HEK293 (cell line): ENCODE measurements around the gene GOLGA8B.
"Not testable (repeated sequence)": the region's sequence is repeated elsewhere in the genome, so short reads cannot be mapped to it uniquely, and the experiment has no call there.

Experiments
- CTCF ChIA-PET: fragments of 350-600 bp; formaldehyde crosslinking; extraction: SDS; loops from one replicate; lab custom pipeline; 2021; ENCODE audit warnings: antibody characterized with exemption; lab: Yijun Ruan, JAX
- POLR2A ChIA-PET: fragments of 300-600 bp; formaldehyde crosslinking; extraction: SDS; loops from one replicate; lab custom pipeline; 2020; ENCODE audit warnings: antibody characterized with exemption, inconsistent platforms; lab: Yijun Ruan, JAX
- H3K27ac ChIP-seq: fragments of 200-500 bp; sonication (Bioruptor generic); 2 replicates; pipeline ENCODE4 v1.5.1; 2014; ENCODE audit warnings: low read depth, low read length, control low read depth, inconsistent platforms; ENCODE audit errors: extremely low read depth
- H3K36me3 ChIP-seq, 2 experiments: fragments of 200-500 bp in 1 of 2; sonication (Bioruptor generic) in 1 of 2; 1 replicate in 1 of 2; 2 replicates in 1 of 2; pipeline ENCODE4 v1.5.1; 2014 to 2017; ENCODE audit warnings: inconsistent platforms in 2 of 2, low read length in 2 of 2; ENCODE audit not compliant: control insufficient read depth in 2 of 2, insufficient read depth in 1 of 2
- H3K4me1 ChIP-seq: fragments of 200-500 bp; sonication (Bioruptor generic); 2 replicates; pipeline ENCODE4 v1.5.1; 2014; ENCODE audit warnings: mild to moderate bottlenecking, low read length, inconsistent platforms; ENCODE audit not compliant: control insufficient read depth, insufficient read depth
- H3K4me3 ChIP-seq: 2 replicates; pipeline ENCODE4 v1.5.1; 2011; ENCODE audit warnings: low read depth, mild to moderate bottlenecking, control low read depth, low read length, moderate library complexity
- H3K9me3 ChIP-seq: fragments of 200-500 bp; sonication (Bioruptor generic); 2 replicates; pipeline ENCODE4 v1.5.1; 2014; ENCODE audit warnings: low read depth, low read length, inconsistent platforms; ENCODE audit not compliant: control insufficient read depth, insufficient read depth
- EGR2 ChIP-seq: fragments of 450-650 bp; formaldehyde crosslinking; IDR thresholded peaks from 2 replicates; pipeline ENCODE4 v1.5.1; 2016; ENCODE audit warnings: low read depth, missing biosample characterization, missing genetic modification characterization
- KLF1 ChIP-seq: fragments of 450-650 bp; formaldehyde crosslinking; IDR thresholded peaks from 2 replicates; pipeline ENCODE4 v1.5.1; 2016; ENCODE audit warnings: missing biosample characterization, missing genetic modification characterization
- PRDM1 ChIP-seq: fragments of 450-650 bp; formaldehyde crosslinking; IDR thresholded peaks from 2 replicates; pipeline ENCODE4; 2016; ENCODE audit warnings: missing biosample characterization, missing genetic modification characterization
- RBAK ChIP-seq: fragments of 450-650 bp; formaldehyde crosslinking; IDR thresholded peaks from 2 replicates; pipeline ENCODE4 v1.5.1; 2016; ENCODE audit warnings: missing biosample characterization, missing genetic modification characterization
- SCRT2 ChIP-seq: fragments of 450-650 bp; formaldehyde crosslinking; IDR thresholded peaks from 2 replicates; pipeline ENCODE4 v1.5.1; 2016; ENCODE audit warnings: missing biosample characterization, missing genetic modification characterization
- ZBTB7A ChIP-seq: fragments of 450-650 bp; formaldehyde crosslinking; IDR thresholded peaks from 2 replicates; pipeline ENCODE4 v1.5.1; 2016; ENCODE audit warnings: low read depth, missing biosample characterization, missing genetic modification characterization
- ZFP3 ChIP-seq: fragments of 450-650 bp; formaldehyde crosslinking; IDR thresholded peaks from 2 replicates; pipeline ENCODE4 v1.5.1; 2016; ENCODE audit warnings: low read depth, missing biosample characterization, missing genetic modification characterization
- ZNF169 ChIP-seq: fragments of 450-650 bp; formaldehyde crosslinking; IDR thresholded peaks from 2 replicates; pipeline ENCODE4 v1.5.1; 2016; ENCODE audit warnings: missing biosample characterization, missing genetic modification characterization
- ZNF26 ChIP-seq: fragments of 450-650 bp; formaldehyde crosslinking; IDR thresholded peaks from 2 replicates; pipeline ENCODE4 v1.5.1; 2016; ENCODE audit warnings: missing biosample characterization, missing genetic modification characterization
- ZNF362 ChIP-seq: fragments of 450-650 bp; formaldehyde crosslinking; IDR thresholded peaks from 2 replicates; pipeline ENCODE4 v1.5.1; 2016; ENCODE audit warnings: missing biosample characterization, missing genetic modification characterization
- ZNF596 ChIP-seq: fragments of 450-650 bp; IDR thresholded peaks from 2 replicates; pipeline ENCODE4 v1.5.0; 2018; ENCODE audit warnings: missing biosample characterization, mild to moderate bottlenecking, missing genetic modification characterization, moderate library complexity
- ZNF600 ChIP-seq: fragments of 450-650 bp; formaldehyde crosslinking; IDR thresholded peaks from 2 replicates; pipeline ENCODE4 v1.5.1; 2016; ENCODE audit warnings: missing biosample characterization, missing genetic modification characterization
- ZNF629 ChIP-seq: fragments of 450-650 bp; formaldehyde crosslinking; IDR thresholded peaks from 2 replicates; pipeline ENCODE4 v1.5.1; 2017; ENCODE audit warnings: missing biosample characterization, missing genetic modification characterization
- ZNF664 ChIP-seq: fragments of 450-650 bp; formaldehyde crosslinking; IDR thresholded peaks from 2 replicates; pipeline ENCODE4 v1.5.1; 2016; ENCODE audit warnings: missing biosample characterization, missing genetic modification characterization
- ZNF837 ChIP-seq: fragments of 450-650 bp; formaldehyde crosslinking; IDR thresholded peaks from 2 replicates; pipeline ENCODE4 v1.5.1; 2016; ENCODE audit warnings: missing biosample characterization, missing genetic modification characterization
- TF ChIP-seq, protein P1 (sequence below): fragments of 450-650 bp; formaldehyde crosslinking; IDR thresholded peaks from 2 replicates; pipeline ENCODE4 v1.5.1; 2016; ENCODE audit warnings: missing biosample characterization, missing genetic modification characterization
- TF ChIP-seq, protein P2 (sequence below): fragments of 450-650 bp; formaldehyde crosslinking; IDR thresholded peaks from 2 replicates; pipeline ENCODE4 v1.5.1; 2016; ENCODE audit warnings: missing biosample characterization, missing genetic modification characterization

Gene GOLGA8B

GRCh38 chr15:34582461-34583371 lies 735 bp downstream of the GOLGA8B start (continued):
- TF ChIP-seq, protein P1, sequence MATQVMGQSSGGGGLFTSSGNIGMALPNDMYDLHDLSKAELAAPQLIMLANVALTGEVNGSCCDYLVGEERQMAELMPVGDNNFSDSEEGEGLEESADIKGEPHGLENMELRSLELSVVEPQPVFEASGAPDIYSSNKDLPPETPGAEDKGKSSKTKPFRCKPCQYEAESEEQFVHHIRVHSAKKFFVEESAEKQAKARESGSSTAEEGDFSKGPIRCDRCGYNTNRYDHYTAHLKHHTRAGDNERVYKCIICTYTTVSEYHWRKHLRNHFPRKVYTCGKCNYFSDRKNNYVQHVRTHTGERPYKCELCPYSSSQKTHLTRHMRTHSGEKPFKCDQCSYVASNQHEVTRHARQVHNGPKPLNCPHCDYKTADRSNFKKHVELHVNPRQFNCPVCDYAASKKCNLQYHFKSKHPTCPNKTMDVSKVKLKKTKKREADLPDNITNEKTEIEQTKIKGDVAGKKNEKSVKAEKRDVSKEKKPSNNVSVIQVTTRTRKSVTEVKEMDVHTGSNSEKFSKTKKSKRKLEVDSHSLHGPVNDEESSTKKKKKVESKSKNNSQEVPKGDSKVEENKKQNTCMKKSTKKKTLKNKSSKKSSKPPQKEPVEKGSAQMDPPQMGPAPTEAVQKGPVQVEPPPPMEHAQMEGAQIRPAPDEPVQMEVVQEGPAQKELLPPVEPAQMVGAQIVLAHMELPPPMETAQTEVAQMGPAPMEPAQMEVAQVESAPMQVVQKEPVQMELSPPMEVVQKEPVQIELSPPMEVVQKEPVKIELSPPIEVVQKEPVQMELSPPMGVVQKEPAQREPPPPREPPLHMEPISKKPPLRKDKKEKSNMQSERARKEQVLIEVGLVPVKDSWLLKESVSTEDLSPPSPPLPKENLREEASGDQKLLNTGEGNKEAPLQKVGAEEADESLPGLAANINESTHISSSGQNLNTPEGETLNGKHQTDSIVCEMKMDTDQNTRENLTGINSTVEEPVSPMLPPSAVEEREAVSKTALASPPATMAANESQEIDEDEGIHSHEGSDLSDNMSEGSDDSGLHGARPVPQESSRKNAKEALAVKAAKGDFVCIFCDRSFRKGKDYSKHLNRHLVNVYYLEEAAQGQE (tag by site-specific recombination) = no peak
- TF ChIP-seq ZNF26 (tag by site-specific recombination) (no peak), KLF1 (tag by site-specific recombination) (no peak), ZBTB7A (tag by site-specific recombination) (no peak), ZNF664 (tag by site-specific recombination) (no peak), ZNF837 (tag by site-specific recombination) (no peak), ZNF629 (no peak), ZFP3 (tag by site-specific recombination) (no peak)
- TF ChIP-seq, protein P2, sequence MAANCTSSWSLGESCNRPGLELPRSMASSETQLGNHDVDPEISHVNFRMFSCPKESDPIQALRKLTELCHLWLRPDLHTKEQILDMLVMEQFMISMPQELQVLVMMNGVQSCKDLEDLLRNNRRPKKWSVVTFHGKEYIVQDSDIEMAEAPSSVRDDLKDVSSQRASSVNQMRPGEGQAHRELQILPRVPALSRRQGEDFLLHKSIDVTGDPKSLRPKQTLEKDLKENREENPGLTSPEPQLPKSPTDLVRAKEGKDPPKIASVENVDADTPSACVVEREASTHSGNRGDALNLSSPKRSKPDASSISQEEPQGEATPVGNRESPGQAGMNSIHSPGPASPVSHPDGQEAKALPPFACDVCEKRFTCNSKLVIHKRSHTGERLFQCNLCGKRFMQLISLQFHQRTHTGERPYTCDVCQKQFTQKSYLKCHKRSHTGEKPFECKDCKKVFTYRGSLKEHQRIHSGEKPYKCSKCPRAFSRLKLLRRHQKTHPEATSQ (tag by site-specific recombination) = no peak

DNA sequence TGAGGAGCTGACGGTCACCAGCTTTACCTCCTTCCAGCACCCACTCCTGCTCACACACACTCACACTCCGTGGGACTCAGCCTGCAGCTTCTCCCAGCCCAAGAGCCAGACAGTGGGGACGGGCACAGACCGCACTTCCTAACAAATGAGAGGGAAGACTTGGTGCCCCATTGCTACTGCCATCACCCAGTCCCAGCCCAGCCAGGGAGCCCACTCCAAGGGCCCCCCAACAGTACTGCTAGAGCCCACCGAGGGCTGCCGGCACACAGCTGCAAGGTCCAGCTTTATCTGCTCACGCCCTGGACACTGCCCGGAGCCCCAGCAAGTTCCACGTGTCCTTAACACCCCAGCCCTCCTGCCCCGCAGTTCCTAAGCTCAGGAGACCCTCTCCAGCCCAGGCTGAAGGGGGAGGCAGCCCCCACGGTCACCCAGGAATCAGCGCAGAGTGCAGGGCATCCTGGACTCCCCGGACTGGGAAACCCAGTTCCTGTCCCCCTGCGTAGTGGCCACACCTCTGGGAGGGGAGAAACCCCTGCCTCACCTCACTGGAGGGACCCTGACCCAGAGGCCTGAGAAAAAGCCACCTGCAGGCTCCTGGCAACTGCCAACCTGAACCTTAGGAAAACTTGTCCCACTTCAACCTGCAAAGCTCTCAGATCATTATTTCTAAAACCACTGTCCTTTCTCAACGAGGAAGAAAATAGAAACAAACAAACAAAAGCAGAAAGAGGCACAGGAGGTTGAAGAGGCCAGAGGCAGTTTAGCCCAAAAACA lies 1.6 kb downstream of the GOLGA8B start:
- CTCF ChIA-PET = interaction anchor here (0.7 kb wide), 1 partner anchor 413 kb away, joined by 6 read pairs; no protein-coding TSS in a partner anchor
- H3K4me1 ChIP-seq, H3K36me3 ChIP-seq, POLR2A ChIA-PET, H3K27ac ChIP-seq, H3K9me3 ChIP-seq: not testable (repeated sequence)
- peak overlapping the region; percentile 66 for H3K4me3 ChIP-seq

DNA sequence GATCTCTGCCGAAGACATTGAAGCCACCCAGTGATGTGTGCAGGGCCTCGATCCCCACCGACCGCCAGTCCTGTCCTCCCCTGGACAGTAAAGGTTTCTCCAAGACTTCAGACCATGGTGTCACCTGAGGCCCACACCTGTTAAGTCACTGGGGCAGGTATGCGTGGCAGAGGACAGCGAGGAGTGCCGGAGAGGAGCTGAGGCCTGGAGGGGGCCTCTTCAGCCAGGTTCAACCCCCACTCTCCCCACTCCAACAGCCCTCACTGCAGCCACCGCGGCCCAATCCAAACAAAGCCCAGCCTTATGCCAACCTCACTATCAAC lies 2.4 kb downstream of the GOLGA8B start:
- Histone ChIP-seq H3K9me3 (no peaks in the 10 kb centered on the region), H3K4me3 (no peak overlapping the region), H3K4me1 (no peaks in the 10 kb centered on the region), H3K36me3 (no peaks in the 10 kb centered on the region), H3K27ac (no peak overlapping the region)
- CTCF ChIA-PET = no interaction called here
- TF ChIP-seq SCRT2 (tag by site-specific recombination) (no peak), ZNF362 (tag by site-specific recombination) (no peak), ZNF600 (tag by site-specific recombination) (no peak), PRDM1 (tag by site-specific recombination) (no peak), EGR2 (no peak), RBAK (tag by site-specific recombination) (no peak), ZNF596 (tag by site-specific recombination) (no peak), ZNF169 (no peak)
- TF ChIP-seq, protein P1 (tag by site-specific recombination) = no peak
- POLR2A ChIA-PET = no interaction called here
